ENCODE measurements around the gene CCR6. TPM values are rescaled to one million over a fixed set of nuclear protein-coding genes. Genes with fewer than 3 reads are reported as not detected.
"Not testable (repeated sequence)": the region's sequence is repeated elsewhere in the genome, so short reads cannot be mapped to it uniquely, and the experiment has no call there.

The CCR6 gene
- total and polyA plus RNA-seq, 3 experiments from 2014 or later, result 3.5 to 47.3 (median 3.9) TPM

DNA sequence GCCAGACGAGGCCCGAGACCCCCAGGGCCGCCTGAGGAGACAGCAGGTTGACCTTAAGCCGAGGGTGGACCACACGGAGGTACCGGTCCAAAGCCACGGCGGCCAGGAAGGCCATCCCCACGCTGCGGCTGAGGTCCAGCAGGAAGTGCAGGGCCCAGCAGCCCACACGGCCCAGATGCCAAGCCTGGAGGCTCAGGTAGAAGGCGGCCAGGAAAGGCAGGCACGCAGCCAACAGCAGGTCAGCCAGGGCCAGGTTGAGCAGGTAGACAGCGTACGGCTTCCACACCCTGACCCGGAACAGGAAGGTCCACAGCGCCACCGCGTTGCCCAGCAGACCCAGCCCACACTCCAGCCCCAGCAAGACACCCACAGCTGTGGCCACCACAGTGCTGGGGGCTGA is 34.5 kb downstream of the CCR6 start:
- POLR2A ChIA-PET, result no interaction called here
- Histone ChIP-seq H3K27me3 (ENCODE audit: insufficient read depth, low read length, poor library complexity, severe bottlenecking) (no peaks in the 10 kb centered on the region), H3K4me3 (ENCODE audit: low read length) (no peak overlapping the region), H3K9me3 (ENCODE audit: low read length) (no peaks in the 10 kb centered on the region), H3K36me3 (ENCODE audit: insufficient read depth, low read length) (no peaks in the 10 kb centered on the region), H3K27ac (ENCODE audit: low read depth, low read length) (no peak overlapping the region), H3K4me1 (ENCODE audit: insufficient read depth, low read length) (no peaks in the 10 kb centered on the region)
- DNase-seq, result no peak
- H3K4me1 Mint-ChIP-seq, result peaks cover 16 to 19% (median 18%) of the 10 kb centered on the region in 3 donors
- CTCF ChIA-PET, result no interaction called here
- no peak overlapping the region for H3K27ac Mint-ChIP-seq
- H3K36me3 Mint-ChIP-seq, result peaks cover 0 to 1% (median 0%) of the 10 kb centered on the region in 3 donors
- no peak overlapping the region for H3K4me3 Mint-ChIP-seq
- no peaks in the 10 kb centered on the region for H3K9me3 Mint-ChIP-seq
- H3K27me3 Mint-ChIP-seq, result peaks cover 3 to 4% of the 10 kb centered on the region in 2 donors

DNA sequence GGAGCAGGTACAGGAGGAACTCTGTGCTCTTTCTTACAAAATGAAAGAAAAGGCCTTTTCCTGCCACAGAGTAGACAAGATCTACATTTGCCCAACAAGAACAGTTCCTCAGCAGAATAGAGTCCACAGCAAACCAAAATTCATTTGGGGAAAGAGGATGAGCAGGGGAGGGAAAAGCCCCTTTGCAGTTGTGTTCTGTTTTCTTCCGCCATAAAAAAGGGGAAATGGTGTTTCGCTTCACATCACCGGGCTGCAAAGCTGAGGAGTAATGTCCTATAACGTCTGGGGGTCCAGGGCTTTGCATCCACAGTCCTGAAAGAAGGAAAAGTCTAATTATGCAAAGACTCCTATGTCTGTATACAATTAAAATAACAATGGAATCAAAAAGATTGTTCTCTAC is 35.0 kb downstream of the CCR6 start, which contains the start of gene GPR31:
Gene GPR31 (minus strand): TSS at position 118 of the 400 bp plus-strand sequence. CDS start 149 bp downstream, outside the sequence.
- H3K36me3 ChIP-seq (ENCODE audit: insufficient read depth, low read length), result no peaks in the 10 kb centered on the region
- peaks cover 11 to 14% (median 13%) of the 10 kb centered on the region in 3 donors for H3K4me1 Mint-ChIP-seq

GRCh38 chr6:167161851-167162467 is 39.1 kb downstream of the CCR6 start:
- H3K27ac ChIP-seq (ENCODE audit: low read depth, low read length), result no peak overlapping the region
- H3K4me3 ChIP-seq (ENCODE audit: low read length), result no peak overlapping the region
- CTCF ChIA-PET, result interaction anchor here (0.9 kb wide), 1 partner anchor 17 kb away, joined by 3 read pairs; no protein-coding TSS in a partner anchor
- no peaks in the 10 kb centered on the region for H3K9me3 ChIP-seq (ENCODE audit: low read length)
- POLR2A ChIA-PET, result no interaction called here
- H3K27me3 ChIP-seq (ENCODE audit: insufficient read depth, low read length, poor library complexity, severe bottlenecking), result no peaks in the 10 kb centered on the region
- Mint-ChIP-seq H3K27ac (no peak overlapping the region), H3K4me3 (no peak overlapping the region), H3K9me3 (no peaks in the 10 kb centered on the region), H3K4me1 (no peaks in the 10 kb centered on the region), H3K36me3 (peaks cover 0 to 2% (median 0%) of the 10 kb centered on the region in 3 donors), H3K27me3 (peaks cover 4% of the 10 kb centered on the region in 2 donors)
- no peaks in the 10 kb centered on the region for H3K36me3 ChIP-seq (ENCODE audit: insufficient read depth, low read length)
- no peaks in the 10 kb centered on the region for H3K4me1 ChIP-seq (ENCODE audit: insufficient read depth, low read length)
- no peak for DNase-seq

More for the DNA sequence above, 35.0 kb downstream of the CCR6 start, which contains the start of gene GPR31:
- no peak within 1 kb of the TSS for H3K4me3 Mint-ChIP-seq
- peaks cover 0 to 1% (median 0%) of the 10 kb centered on the region in 3 donors for H3K36me3 Mint-ChIP-seq
- Histone ChIP-seq H3K27ac (ENCODE audit: low read depth, low read length) (no peak within 1 kb of the TSS), H3K27me3 (ENCODE audit: insufficient read depth, low read length, poor library complexity, severe bottlenecking) (no peaks in the 10 kb centered on the region), H3K4me3 (ENCODE audit: low read length) (no peak within 1 kb of the TSS), H3K9me3 (ENCODE audit: low read length) (no peaks in the 10 kb centered on the region), H3K4me1 (ENCODE audit: insufficient read depth, low read length) (no peaks in the 10 kb centered on the region)
- CTCF ChIA-PET, result no interaction called here
- H3K9me3 Mint-ChIP-seq, result no peaks in the 10 kb centered on the region
- H3K27me3 Mint-ChIP-seq, result peaks cover 3 to 4% of the 10 kb centered on the region in 2 donors
- peak within 1 kb of the TSS in 1 of 8 donors; percentile 15 for H3K27ac Mint-ChIP-seq
- POLR2A ChIA-PET, result no interaction called here
- DNase-seq, result no peak

DNA sequence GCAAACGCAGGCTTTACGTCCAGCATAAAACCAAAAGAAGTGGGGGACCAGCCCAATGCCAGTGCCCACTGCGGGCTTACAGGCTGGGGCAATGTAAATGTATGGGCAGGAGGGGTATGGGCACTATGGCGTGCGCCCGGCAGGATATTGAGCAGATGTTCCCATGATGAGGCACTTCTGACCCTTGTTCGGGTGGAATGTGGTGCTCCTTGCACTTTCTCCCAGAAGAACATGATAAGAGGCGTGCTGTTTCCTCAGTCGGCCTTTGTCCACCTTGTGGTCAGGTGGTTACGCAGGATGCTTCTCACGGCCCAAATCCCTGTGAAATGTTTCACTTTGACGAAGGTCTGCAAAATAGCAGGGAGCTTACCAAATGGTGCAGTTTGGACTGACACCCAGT is 39.7 kb downstream of the CCR6 start:
- Mint-ChIP-seq H3K9me3 (no peaks in the 10 kb centered on the region), H3K27ac (no peak overlapping the region), H3K36me3 (peaks cover 0 to 2% (median 0%) of the 10 kb centered on the region in 3 donors), H3K27me3 (peaks cover 4% of the 10 kb centered on the region in 2 donors), H3K4me1 (no peaks in the 10 kb centered on the region), H3K4me3 (no peak overlapping the region)
- no peaks in the 10 kb centered on the region for H3K36me3 ChIP-seq (ENCODE audit: insufficient read depth, low read length)
- POLR2A ChIA-PET, result no interaction called here
- no peak overlapping the region for H3K4me3 ChIP-seq (ENCODE audit: low read length)
- no peaks in the 10 kb centered on the region for H3K9me3 ChIP-seq (ENCODE audit: low read length)
- DNase-seq, result no peak
- CTCF ChIA-PET, result no interaction called here
- no peaks in the 10 kb centered on the region for H3K4me1 ChIP-seq (ENCODE audit: insufficient read depth, low read length)
- H3K27ac ChIP-seq (ENCODE audit: low read depth, low read length), result no peak overlapping the region
- H3K27me3 ChIP-seq (ENCODE audit: insufficient read depth, low read length, poor library complexity, severe bottlenecking), result no peaks in the 10 kb centered on the region

DNA sequence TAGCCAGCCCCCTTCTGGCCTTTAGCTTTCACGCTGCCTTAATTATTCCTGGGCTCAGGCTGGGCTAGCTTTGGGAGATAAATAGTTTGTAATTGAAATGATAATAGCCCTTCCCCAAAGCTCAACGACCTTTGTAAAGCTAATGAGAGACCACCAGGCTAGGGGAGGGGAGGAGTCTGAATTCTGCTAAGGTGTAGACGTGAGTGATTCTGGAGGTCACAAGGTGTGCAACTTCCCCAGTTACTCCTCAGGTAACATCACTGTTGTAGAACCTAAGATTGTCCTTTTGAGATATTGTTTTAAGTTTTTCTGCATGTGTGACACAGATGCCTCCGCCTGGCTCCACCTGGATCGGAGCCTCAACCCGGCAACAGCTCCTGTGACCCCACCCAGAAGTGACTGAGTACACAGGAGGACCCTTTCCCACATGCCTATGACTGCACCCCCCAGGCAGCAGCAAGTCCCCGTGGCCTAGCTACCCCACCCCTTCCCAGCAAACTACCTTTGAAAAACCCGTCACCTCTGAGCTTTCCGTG is 40.6 kb downstream of the CCR6 start:
- Mint-ChIP-seq H3K4me3 (no peak overlapping the region), H3K27me3 (peaks cover 3 to 4% of the 10 kb centered on the region in 2 donors), H3K27ac (no peak overlapping the region), H3K9me3 (peaks cover 0 to 2% (median 0%) of the 10 kb centered on the region in 5 donors), H3K4me1 (no peaks in the 10 kb centered on the region), H3K36me3 (peaks cover 0 to 2% (median 0%) of the 10 kb centered on the region in 3 donors)
- ChIA-PET POLR2A (interaction anchor here (0.7 kb wide), 1 partner anchor 104 kb away, joined by 3 read pairs; no protein-coding TSS in a partner anchor), CTCF (no interaction called here)
- no peaks in the 10 kb centered on the region for H3K27me3 ChIP-seq (ENCODE audit: insufficient read depth, low read length, poor library complexity, severe bottlenecking)
- no peaks in the 10 kb centered on the region for H3K9me3 ChIP-seq (ENCODE audit: low read length)
- H3K36me3 ChIP-seq (ENCODE audit: insufficient read depth, low read length), result no peaks in the 10 kb centered on the region
- H3K27ac ChIP-seq (ENCODE audit: low read depth, low read length), result no peak overlapping the region
- no peak for DNase-seq
- H3K4me1 ChIP-seq (ENCODE audit: insufficient read depth, low read length), result no peaks in the 10 kb centered on the region
- no peak overlapping the region for H3K4me3 ChIP-seq (ENCODE audit: low read length)

- H3K27me3 Mint-ChIP-seq, result peaks cover 3 to 4% of the 10 kb centered on the region in 2 donors
- no peak overlapping the region for H3K4me3 Mint-ChIP-seq
- no peaks in the 10 kb centered on the region for H3K36me3 ChIP-seq (ENCODE audit: insufficient read depth, low read length)
- peaks cover 0 to 2% (median 0%) of the 10 kb centered on the region in 3 donors for H3K36me3 Mint-ChIP-seq
- no peak for DNase-seq
- H3K27ac ChIP-seq (ENCODE audit: low read depth, low read length), result no peak overlapping the region
- no peak overlapping the region for H3K4me3 ChIP-seq (ENCODE audit: low read length)
- H3K27me3 ChIP-seq (ENCODE audit: insufficient read depth, low read length, poor library complexity, severe bottlenecking), result no peaks in the 10 kb centered on the region
- H3K4me1 ChIP-seq (ENCODE audit: insufficient read depth, low read length), result no peaks in the 10 kb centered on the region
- H3K9me3 ChIP-seq (ENCODE audit: low read length), result no peaks in the 10 kb centered on the region
- CTCF ChIA-PET, result interaction anchor here (0.7 kb wide), 1 partner anchor 187 kb away, joined by 3 read pairs; no protein-coding TSS in a partner anchor
- POLR2A ChIA-PET, result interaction anchor here (0.7 kb wide), 1 partner anchor 103 kb away, joined by 3 read pairs; no protein-coding TSS in a partner anchor
- peaks cover 0 to 2% (median 0%) of the 10 kb centered on the region in 5 donors for H3K9me3 Mint-ChIP-seq
- H3K27ac Mint-ChIP-seq, result no peak overlapping the region
- no peaks in the 10 kb centered on the region for H3K4me1 Mint-ChIP-seq
Measured at GRCh38 chr6:167164261-167164660, 41.4 kb downstream of the CCR6 start.

DNA sequence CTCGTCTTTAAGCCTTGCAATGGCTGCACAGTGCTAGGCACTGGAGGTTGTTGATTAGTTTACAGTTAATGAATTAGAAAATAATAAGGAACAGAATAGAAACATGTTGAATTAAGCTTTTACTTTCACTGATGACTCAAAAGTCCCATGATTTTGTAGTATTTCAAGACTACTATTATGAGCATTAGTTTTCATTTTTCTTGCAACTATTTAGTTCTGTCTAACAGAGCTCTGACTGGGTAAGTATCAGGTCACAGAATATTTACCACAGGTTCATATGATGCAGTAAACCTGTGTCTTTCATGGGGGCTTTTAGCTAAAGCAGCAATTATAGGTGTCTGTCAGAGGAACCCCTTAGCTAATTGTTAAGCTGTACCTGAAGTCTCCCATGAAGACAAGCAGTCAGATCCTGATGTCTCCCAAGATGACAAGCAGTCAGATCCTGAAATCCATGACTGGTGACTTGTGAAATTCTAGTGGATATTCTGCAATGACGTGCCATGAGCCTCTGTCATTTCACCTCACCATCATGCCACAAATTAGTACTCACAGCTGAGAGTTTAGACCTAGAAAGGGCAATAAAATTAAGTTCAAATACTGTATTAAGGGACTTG is 43.1 kb downstream of the CCR6 start:
- Histone ChIP-seq H3K4me1 (ENCODE audit: insufficient read depth, low read length) (no peaks in the 10 kb centered on the region), H3K27me3 (ENCODE audit: insufficient read depth, low read length, poor library complexity, severe bottlenecking) (no peaks in the 10 kb centered on the region), H3K9me3 (ENCODE audit: low read length) (no peaks in the 10 kb centered on the region), H3K27ac (ENCODE audit: low read depth, low read length) (no peak overlapping the region), H3K36me3 (ENCODE audit: insufficient read depth, low read length) (no peaks in the 10 kb centered on the region), H3K4me3 (ENCODE audit: low read length) (no peak overlapping the region)
- Mint-ChIP-seq H3K9me3 (peaks cover 0 to 2% (median 0%) of the 10 kb centered on the region in 5 donors), H3K4me1 (no peaks in the 10 kb centered on the region), H3K27ac (no peak overlapping the region), H3K27me3 (peaks cover 1 to 10% of the 10 kb centered on the region in 2 donors), H3K4me3 (no peak overlapping the region), H3K36me3 (peaks cover 0 to 4% (median 2%) of the 10 kb centered on the region in 3 donors)
- DNase-seq, result no peak
- POLR2A ChIA-PET, result interaction anchor here (0.6 kb wide), 1 partner anchor 49 kb away, joined by 4 read pairs; no protein-coding TSS in a partner anchor
- CTCF ChIA-PET, result no interaction called here

DNA sequence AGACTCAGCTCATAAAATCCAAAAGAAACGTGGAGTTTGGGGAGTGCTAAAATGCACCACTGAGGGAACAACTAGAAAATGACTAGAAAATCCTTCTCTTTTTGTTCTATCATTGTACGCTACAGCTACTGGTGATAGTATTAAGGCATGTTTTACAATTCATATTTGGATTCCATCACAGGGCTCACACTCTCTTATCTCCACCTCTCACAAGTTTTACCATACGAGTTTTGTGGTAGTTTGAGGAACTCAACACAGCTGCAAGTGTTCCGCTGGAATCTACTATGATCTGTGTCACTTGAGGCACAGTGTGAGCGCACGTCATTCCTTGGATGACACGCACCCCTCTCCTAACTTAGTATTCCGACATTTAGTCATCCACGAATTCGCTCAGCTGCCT is 44.8 kb downstream of the CCR6 start:
- H3K36me3 ChIP-seq (ENCODE audit: insufficient read depth, low read length); H3K4me3 Mint-ChIP-seq; H3K4me1 Mint-ChIP-seq; H3K4me3 ChIP-seq (ENCODE audit: low read length); H3K9me3 Mint-ChIP-seq; H3K4me1 ChIP-seq (ENCODE audit: insufficient read depth, low read length); H3K36me3 Mint-ChIP-seq; DNase-seq; H3K27ac Mint-ChIP-seq; H3K9me3 ChIP-seq (ENCODE audit: low read length); CTCF ChIA-PET; H3K27ac ChIP-seq (ENCODE audit: low read depth, low read length); POLR2A ChIA-PET; H3K27me3 ChIP-seq (ENCODE audit: insufficient read depth, low read length, poor library complexity, severe bottlenecking): not testable (repeated sequence)
- H3K27me3 Mint-ChIP-seq, result peaks cover 4 to 14% of the 10 kb centered on the region in 2 donors

Measured in CD8-positive, alpha-beta memory T cell (primary cell).